Ovary (tissue), 3 donors: ENCODE results near the gene ADIRF.

Experiments
- EP300 ChIP-seq: sonication (generic); formaldehyde crosslinking; IDR thresholded peaks from one replicate; pipeline ENCODE4 v1.6.1; 2017; ENCODE audit warnings: antibody characterized with exemption
- TF ChIP-seq, protein P1 (sequence below), 3 donors: fragments of 450-650 bp in 2 of 3; fragments of 200-600 bp in 1 of 3; IDR thresholded peaks; one replicate each; pipeline versions ENCODE4 v1.5.1 to v1.8.0; 2016 to 2022; ENCODE audit warnings: antibody characterized with exemption in 3 of 3, mild to moderate bottlenecking in 1 of 3
- donor health status: DM: no; HTN: no; CAD: no.

DNA sequence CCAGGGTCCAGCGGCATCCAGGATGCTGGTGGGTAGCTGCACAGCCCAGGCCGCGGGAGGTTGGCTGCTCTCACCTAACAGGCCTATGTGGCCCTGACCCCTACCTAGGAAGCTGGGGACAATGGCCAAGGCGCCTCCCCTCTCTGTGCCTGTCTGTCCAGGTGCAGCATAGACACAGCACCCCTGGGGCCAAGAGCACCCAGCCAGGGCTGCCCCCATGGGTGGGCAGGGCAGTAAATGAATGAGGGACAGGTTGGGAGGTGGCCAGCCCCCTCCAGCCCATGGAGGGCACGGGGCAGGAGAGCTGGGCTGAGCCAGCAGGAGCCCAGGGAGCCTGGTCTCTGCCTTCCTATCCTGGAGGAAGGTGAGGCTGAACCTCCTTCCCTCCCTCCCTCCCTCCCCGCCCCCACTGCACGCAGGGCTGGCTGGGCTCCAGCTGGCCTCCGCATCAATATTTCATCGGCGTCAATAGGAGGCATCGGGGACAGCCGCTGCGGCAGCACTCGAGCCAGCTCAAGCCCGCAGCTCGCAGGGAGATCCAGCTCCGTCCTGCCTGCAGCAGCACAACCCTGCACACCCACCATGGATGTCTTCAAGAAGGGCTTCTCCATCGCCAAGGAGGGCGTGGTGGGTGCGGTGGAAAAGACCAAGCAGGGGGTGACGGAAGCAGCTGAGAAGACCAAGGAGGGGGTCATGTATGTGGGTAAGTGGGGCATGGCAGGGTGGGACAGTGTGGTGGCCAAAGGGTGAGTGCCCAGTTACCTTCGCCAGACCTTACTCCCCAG lies 10.0 kb upstream of the ADIRF start, which contains the start of gene SNCG:
- no peak for TF ChIP-seq EP300
- TF ChIP-seq, protein P1, sequence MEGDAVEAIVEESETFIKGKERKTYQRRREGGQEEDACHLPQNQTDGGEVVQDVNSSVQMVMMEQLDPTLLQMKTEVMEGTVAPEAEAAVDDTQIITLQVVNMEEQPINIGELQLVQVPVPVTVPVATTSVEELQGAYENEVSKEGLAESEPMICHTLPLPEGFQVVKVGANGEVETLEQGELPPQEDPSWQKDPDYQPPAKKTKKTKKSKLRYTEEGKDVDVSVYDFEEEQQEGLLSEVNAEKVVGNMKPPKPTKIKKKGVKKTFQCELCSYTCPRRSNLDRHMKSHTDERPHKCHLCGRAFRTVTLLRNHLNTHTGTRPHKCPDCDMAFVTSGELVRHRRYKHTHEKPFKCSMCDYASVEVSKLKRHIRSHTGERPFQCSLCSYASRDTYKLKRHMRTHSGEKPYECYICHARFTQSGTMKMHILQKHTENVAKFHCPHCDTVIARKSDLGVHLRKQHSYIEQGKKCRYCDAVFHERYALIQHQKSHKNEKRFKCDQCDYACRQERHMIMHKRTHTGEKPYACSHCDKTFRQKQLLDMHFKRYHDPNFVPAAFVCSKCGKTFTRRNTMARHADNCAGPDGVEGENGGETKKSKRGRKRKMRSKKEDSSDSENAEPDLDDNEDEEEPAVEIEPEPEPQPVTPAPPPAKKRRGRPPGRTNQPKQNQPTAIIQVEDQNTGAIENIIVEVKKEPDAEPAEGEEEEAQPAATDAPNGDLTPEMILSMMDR (IDR thresholded peaks at IDR 0.05): no peak
